Myocyte (in vitro differentiated cells): ENCODE data around the gene TMEM69. TPM values are rescaled to one million over a fixed set of nuclear protein-coding genes. Genes with fewer than 3 reads are reported as not detected.
"Not testable (repeated sequence)": the region's sequence is repeated elsewhere in the genome, so short reads cannot be mapped to it uniquely, and the experiment has no call there.

Experiments used
- DNase-seq: peaks from one replicate; pipeline ENCODE4 v3.0.0-alpha.2; 2012; ENCODE audit warnings: low read depth
- polyA plus RNA-seq: library from polyadenylated mRNA; unstranded; fragments of >200 nt; gene quantifications from one replicate; pipeline ENCODE4 v1.2.1, GENCODE V29; 2012; ENCODE audit warnings: missing spikeins
- total RNA-seq: library from RNA; depleted of rRNA; stranded (reverse); fragments of >200 nt; gene quantifications from 2 replicates; pipeline ENCODE4 v1.2.3, GENCODE V29; 2014

The TMEM69 gene, protein sequence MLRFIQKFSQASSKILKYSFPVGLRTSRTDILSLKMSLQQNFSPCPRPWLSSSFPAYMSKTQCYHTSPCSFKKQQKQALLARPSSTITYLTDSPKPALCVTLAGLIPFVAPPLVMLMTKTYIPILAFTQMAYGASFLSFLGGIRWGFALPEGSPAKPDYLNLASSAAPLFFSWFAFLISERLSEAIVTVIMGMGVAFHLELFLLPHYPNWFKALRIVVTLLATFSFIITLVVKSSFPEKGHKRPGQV
- total RNA-seq, result 22.1 and 31.1 TPM in 2 replicates
- polyA plus RNA-seq, result 15.6 TPM

GRCh38 chr1:45687754-45688740 lies at the start of gene TMEM69:
TSS of gene TMEM69 (plus strand) at chr1:45688181. CDS start at chr1:45691069, 2,888 bp downstream.
- DNase-seq, result peak; percentile 94

- peak; percentile 31 for DNase-seq
These were observed 47.7 kb upstream of the TMEM69 start for GRCh38 chr1:45640293-45640692.

DNA sequence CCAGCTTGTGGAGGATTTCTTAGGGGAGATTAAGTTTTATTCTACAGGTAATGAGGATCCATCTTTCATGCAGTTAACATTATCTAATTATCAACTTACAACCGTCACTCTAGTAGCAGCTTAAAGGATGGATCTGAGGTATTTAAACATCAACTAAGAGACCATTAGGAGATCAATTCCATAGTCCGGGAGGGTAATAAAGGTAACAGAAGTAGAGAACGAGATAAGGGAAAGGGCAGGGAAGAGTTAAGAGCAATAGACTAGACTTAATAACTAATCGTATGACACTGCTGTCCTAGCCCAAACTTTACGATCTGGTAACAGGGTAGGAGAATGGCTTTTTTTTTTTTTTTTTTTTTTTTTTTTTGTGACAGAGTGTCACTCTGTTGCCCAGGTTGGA lies 44.7 kb upstream of the TMEM69 start:
- no peak for DNase-seq

DNA sequence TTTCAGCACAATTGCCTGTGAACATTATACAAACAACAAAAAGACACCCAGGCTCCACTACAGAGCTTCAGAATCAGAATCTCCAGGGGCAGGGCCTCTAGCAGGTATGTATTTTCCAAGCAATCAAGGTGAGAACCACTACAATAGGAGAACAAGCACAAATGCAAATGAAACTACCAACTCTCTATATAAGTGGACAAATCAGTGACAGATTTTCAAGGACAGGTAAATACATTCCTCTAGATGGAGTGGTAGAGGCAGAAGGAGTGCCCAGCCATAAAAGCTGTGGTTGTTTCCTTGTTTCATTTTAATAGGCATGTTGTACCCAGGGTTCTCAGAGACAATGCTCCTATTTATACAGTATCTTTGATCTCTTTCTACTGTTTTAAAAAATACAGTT lies 44.0 kb upstream of the TMEM69 start:
- DNase-seq, result no peak

GRCh38 chr1:45644661-45645060 lies 43.3 kb upstream of the TMEM69 start:
- DNase-seq, result no peak

DNA sequence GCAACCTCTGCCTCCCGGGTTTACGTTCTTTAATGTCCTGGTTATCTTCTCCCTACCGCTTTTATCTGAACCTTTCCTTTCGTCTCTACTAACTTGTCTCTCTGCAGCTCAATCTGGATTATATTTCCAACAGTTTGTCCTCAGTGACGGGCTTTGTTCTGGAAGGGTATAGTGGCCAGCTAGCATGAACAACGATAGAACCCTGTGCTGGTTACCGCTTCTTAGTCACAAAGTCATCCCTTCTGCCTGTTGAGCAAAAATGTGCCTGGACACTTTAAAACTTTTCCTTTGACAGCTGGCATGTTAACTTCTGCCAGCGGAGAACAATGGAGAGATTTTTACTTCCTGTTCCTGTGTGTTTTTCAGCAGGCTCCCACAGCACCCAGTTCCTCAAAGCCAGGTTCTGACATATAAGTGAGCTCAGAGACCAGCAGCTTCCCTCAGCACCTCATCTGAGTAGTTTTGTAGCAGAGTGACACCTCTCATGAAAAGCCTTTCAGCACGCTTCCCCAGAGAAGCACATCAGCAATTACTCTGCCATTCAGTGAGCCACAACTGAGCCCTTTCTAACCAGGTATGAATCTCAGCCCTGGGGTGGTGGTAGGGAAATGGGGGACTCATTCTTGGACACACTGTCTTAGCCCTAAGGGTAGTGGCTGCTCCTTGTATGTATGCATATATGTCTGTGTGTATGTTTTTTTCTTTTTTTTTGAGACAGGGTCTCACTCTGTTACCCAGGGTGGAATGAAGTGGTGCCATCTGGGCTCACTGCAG lies 40.5 kb upstream of the TMEM69 start:
- DNase-seq, result no peak

DNA sequence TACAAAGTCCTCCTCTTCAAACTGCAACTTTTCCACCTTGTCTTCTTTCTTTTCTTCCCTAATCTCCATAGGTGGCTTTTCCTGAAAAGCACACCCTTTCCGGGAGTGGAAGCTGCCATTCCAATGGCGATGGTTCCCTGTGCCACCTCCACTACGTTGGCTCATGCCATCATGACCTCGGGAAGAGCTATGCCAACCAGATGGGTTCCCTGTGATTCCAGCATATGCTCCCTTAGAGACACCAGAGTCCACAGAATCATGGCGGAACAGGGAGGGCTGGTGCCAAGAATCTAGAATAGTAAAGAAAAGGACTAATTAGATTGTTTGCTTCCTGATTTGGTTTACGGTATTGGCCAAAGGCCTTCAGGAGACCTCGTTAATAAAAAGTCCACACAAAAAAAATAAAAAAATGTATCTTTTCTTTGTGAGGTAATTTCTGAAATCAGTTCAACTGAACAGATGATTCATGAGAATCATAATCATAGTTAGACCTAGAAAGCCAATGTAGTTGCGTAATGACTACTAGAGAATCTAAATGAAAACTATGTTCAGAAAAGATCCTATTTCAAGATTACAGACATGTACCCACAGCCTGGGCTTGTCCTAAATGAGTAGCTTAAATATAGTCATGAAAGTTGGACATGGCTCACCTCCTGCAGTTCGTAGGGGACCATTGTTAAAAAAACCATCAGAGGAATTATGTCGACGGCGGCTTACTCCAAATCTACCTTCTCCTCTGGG lies 33.3 kb upstream of the TMEM69 start:
- DNase-seq, result no peak

GRCh38 chr1:45656573-45657226 lies 31.3 kb upstream of the TMEM69 start:
- DNase-seq, result no peak

DNA sequence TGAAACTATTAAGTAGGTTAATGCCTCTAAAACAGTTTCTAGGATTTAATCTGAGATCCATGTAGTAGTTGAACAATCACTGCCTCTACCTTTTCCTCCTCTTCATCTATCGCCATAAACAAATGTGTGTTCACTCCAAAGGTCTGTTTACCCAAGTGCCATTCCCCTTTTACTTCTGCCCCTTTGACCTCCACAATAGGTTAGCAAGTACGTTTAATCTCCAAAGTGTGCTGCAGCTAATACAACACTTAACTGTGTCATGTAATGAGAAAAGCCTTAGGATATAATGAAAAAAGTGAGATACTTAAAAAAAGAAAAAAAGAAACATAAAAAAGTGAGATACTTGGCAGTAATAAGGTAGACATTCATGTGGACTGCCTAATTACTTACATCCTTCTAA lies 29.8 kb upstream of the TMEM69 start:
- DNase-seq, result no peak

DNA sequence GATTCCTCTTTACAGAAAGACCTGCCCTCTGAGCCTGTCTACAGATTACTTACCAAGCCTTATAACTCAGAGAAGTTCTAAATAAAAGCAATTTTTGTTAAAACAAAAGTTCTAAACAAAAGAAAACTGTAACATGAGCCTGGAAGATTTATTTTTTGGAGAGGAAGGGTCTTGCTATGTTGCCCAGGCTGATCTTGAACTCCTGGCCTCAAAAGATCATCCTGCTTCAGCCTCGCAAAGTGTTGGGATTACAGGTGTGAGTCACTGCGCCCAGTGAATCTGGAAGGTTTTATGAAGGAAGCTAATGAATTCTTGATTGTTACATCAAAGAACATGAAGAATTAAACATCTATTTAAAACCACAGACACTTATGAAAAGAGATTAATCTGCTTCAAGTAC lies 28.8 kb upstream of the TMEM69 start:
- DNase-seq, result no peak

- no peak for DNase-seq
These were observed 27.6 kb upstream of the TMEM69 start for GRCh38 chr1:45660336-45660735.

GRCh38 chr1:45666836-45667235 lies 21.1 kb upstream of the TMEM69 start:
- DNase-seq, result no peak

GRCh38 chr1:45667321-45668111 lies 20.5 kb upstream of the TMEM69 start:
- no peak for DNase-seq

- DNase-seq, result no peak
These were observed 19.5 kb upstream of the TMEM69 start for GRCh38 chr1:45668526-45668925.

DNA sequence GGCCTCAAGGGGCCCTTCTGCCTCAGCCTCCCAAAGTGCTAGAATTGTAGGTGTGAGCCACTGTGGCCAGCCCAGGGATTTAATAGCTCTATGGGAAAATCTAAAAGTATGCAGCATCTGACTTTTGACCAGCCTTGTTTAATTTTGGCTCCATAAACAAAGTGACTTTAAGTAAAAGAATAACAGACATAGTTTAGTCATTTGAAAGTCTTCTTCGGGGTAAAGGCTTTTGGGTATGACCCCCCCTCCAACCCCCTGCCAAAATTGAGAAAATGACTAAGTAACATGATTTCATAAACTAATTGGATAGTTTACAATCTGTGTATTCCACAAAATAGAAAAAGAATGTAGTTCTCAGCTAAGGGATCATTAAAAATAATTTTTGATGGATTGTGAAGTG lies 18.6 kb upstream of the TMEM69 start:
- no peak for DNase-seq

DNA sequence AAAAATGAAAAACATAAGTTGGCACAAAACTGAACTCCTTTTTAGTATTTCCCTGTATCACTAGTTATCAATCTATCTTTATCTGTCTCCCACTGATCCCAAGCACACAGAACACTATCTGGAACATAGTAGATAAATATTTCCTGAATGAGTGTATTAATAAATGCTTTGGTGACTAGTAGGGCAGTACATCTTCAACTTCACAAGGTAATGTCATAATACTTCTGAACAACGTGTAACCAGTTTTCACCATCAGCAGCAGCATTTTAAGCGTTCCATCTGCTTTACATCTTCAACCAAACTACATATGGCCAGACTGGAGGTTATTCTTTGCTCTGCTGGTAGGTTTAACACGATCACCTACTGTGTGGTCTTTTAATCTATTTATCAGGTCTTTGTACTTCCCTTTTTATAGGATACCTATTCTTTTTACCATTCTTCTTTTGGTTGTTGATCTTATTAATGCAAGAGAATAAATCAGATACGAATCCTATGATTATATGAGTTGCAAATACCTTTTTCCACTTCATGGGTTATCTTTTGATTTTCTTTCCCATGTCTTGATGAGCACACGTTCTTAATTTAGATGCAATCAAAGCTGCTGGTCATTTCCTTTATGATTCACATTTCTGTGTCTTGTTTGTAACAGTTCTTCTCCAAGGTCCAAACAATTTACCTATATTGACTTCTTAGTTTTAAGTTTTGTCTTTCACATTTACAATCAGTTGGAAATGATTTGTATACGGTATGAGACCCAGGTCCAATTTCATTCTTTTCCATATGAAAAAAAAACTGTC lies 17.9 kb upstream of the TMEM69 start:
- peak; percentile 41 for DNase-seq

- DNase-seq, result no peak
These were observed 14.0 kb upstream of the TMEM69 start for GRCh38 chr1:45673956-45674355.

GRCh38 chr1:45674478-45674877 lies 13.5 kb upstream of the TMEM69 start:
- DNase-seq, result no peak

GRCh38 chr1:45676553-45676952 lies 11.4 kb upstream of the TMEM69 start:
- not testable (repeated sequence) for DNase-seq
